HL-60 (cell line): Measurements from ENCODE around the gene SCYL1.

Source experiments
- DNase-seq, 2 experiments: peaks; one replicate each; pipeline ENCODE4 v3.0.0-alpha.2; 2010 to 2020; ENCODE audit warnings: low read depth in 1 of 2, low spot score in 1 of 2
- H3K27ac ChIP-seq: fragments of 250-450 bp; sonication (Bioruptor Pico); replicated peaks from 2 replicates; pipeline ENCODE4 v1.5.1; 2020; ENCODE audit warnings: mild to moderate bottlenecking, moderate library complexity
- H3K27me3 ChIP-seq: fragments of 250-450 bp; sonication (Bioruptor Pico); 2 replicates; pipeline ENCODE4 v1.5.1; 2021; ENCODE audit warnings: mild to moderate bottlenecking, moderate library complexity; ENCODE audit not compliant: insufficient read depth, poor library complexity, severe bottlenecking
- H3K4me3 ChIP-seq: replicated peaks from 2 replicates; pipeline ENCODE4 v1.5.1; 2011; ENCODE audit warnings: mild to moderate bottlenecking, control low read depth, low read length; ENCODE audit not compliant: insufficient read depth
- GABPA ChIP-seq: IDR thresholded peaks from 2 replicates; pipeline ENCODE4 v1.6.1; 2012; ENCODE audit warnings: low read depth
- POLR2AphosphoS5 ChIP-seq: IDR thresholded peaks from 2 replicates; pipeline ENCODE4 v1.6.1; 2012; ENCODE audit warnings: low read depth
- SPI1 ChIP-seq: IDR thresholded peaks from 2 replicates; pipeline ENCODE4 v1.6.1; 2012; ENCODE audit warnings: low read depth, mild to moderate bottlenecking, borderline replicate concordance
- TF ChIP-seq, protein P1 (sequence below): IDR thresholded peaks from one replicate; pipeline ENCODE4 v1.5.1; 2011; ENCODE audit warnings: low read length, control low read depth, inconsistent platforms; ENCODE audit not compliant: insufficient read depth
- TF ChIP-seq, protein P2 (sequence below): IDR thresholded peaks from 2 replicates; pipeline ENCODE4 v1.6.1; 2012; ENCODE audit warnings: low read depth; ENCODE audit not compliant: insufficient replicate concordance

Gene SCYL1

DNA sequence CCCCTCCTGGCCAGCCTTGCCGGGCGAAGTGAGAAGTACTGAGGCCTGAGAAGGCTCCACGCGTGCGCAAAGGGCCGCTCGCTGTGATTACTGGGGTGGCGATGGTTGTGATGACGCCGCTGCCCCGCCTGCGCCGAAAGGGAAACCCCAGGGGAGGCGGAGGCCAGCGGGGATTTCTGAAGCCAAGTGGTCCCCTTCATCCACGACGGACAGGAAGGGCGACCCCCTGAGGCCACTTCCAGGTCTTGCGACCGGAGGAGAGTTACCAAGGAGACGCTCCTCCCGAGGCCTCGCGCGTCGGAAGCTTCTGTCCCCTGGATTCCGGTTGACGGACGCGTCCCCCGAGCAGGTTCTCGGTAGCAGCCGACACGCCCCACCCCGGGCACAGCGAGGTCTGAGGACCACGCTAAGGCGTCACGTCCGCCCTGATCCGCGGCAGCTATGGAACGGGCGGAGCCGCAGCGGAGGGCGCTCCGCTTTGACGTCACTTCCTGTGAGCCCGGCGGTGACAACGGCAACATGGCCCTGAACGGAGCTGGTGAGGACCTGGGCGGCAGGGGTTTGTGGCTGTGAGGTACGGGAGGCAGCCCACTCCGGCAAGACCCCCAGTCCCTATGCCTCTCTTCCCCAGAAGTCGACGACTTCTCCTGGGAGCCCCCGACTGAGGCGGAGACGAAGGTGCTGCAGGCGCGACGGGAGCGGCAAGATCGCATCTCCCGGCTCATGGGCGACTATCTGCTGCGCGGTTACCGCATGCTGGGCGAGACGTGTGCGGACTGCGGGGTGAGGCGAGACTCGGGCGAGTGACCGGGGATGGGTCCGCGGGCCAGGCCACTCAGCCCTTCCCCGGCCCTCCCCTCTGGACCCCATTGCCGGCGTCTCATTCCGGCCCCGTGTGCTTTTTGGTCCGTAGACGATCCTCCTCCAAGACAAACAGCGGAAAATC is 45.4 kb downstream of the SCYL1 start, which contains the start of gene ZNRD2:
ZNRD2 (plus strand) TSS at position 505 of the 946 bp plus-strand sequence; CDS start at position 520, 15 bp downstream.
- H3K27ac ChIP-seq, result peak within 1 kb of the TSS; percentile 72
- H3K4me3 ChIP-seq, result peak within 1 kb of the TSS; percentile 100
- peak; percentile 98 to 99 for DNase-seq
- TF ChIP-seq SPI1, result no peak
- TF ChIP-seq POLR2AphosphoS5, result peak; percentile 48
- TF ChIP-seq, protein P1, sequence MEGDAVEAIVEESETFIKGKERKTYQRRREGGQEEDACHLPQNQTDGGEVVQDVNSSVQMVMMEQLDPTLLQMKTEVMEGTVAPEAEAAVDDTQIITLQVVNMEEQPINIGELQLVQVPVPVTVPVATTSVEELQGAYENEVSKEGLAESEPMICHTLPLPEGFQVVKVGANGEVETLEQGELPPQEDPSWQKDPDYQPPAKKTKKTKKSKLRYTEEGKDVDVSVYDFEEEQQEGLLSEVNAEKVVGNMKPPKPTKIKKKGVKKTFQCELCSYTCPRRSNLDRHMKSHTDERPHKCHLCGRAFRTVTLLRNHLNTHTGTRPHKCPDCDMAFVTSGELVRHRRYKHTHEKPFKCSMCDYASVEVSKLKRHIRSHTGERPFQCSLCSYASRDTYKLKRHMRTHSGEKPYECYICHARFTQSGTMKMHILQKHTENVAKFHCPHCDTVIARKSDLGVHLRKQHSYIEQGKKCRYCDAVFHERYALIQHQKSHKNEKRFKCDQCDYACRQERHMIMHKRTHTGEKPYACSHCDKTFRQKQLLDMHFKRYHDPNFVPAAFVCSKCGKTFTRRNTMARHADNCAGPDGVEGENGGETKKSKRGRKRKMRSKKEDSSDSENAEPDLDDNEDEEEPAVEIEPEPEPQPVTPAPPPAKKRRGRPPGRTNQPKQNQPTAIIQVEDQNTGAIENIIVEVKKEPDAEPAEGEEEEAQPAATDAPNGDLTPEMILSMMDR, result peak; percentile 15
- TF ChIP-seq, protein P2, sequence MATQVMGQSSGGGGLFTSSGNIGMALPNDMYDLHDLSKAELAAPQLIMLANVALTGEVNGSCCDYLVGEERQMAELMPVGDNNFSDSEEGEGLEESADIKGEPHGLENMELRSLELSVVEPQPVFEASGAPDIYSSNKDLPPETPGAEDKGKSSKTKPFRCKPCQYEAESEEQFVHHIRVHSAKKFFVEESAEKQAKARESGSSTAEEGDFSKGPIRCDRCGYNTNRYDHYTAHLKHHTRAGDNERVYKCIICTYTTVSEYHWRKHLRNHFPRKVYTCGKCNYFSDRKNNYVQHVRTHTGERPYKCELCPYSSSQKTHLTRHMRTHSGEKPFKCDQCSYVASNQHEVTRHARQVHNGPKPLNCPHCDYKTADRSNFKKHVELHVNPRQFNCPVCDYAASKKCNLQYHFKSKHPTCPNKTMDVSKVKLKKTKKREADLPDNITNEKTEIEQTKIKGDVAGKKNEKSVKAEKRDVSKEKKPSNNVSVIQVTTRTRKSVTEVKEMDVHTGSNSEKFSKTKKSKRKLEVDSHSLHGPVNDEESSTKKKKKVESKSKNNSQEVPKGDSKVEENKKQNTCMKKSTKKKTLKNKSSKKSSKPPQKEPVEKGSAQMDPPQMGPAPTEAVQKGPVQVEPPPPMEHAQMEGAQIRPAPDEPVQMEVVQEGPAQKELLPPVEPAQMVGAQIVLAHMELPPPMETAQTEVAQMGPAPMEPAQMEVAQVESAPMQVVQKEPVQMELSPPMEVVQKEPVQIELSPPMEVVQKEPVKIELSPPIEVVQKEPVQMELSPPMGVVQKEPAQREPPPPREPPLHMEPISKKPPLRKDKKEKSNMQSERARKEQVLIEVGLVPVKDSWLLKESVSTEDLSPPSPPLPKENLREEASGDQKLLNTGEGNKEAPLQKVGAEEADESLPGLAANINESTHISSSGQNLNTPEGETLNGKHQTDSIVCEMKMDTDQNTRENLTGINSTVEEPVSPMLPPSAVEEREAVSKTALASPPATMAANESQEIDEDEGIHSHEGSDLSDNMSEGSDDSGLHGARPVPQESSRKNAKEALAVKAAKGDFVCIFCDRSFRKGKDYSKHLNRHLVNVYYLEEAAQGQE, result no peak
- peak; percentile 94 for TF ChIP-seq GABPA
- H3K27me3 ChIP-seq, result no peaks in the 10 kb centered on the region

DNA sequence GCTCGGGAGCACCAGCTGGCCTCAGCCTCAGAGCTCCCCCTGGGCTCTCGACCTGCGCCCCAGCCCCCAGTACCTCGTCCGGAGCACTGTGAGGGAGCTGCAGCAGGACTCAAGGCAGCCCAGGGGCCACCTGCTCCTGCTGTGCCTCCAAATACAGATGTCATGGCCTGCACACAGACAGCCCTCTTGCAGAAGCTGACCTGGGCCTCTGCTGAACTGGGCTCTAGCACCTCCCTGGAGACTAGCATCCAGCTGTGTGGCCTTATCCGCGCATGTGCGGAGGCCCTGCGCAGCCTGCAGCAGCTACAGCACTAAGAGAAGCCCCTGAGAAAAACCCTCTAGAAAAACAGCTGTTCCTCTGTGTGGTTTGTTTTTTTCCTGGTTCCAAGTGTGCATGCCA is 46.5 kb downstream of the SCYL1 start:
- Histone ChIP-seq H3K27ac (peak overlapping the region; percentile 52; the same call in 1 of the 2 replicates), H3K27me3 (no peaks in the 10 kb centered on the region), H3K4me3 (peak overlapping the region; percentile 100)
- TF ChIP-seq GABPA (no peak), SPI1 (no peak), POLR2AphosphoS5 (no peak)
- TF ChIP-seq, protein P2, result no peak
- TF ChIP-seq, protein P1, result no peak
- DNase-seq, result no peak

DNA sequence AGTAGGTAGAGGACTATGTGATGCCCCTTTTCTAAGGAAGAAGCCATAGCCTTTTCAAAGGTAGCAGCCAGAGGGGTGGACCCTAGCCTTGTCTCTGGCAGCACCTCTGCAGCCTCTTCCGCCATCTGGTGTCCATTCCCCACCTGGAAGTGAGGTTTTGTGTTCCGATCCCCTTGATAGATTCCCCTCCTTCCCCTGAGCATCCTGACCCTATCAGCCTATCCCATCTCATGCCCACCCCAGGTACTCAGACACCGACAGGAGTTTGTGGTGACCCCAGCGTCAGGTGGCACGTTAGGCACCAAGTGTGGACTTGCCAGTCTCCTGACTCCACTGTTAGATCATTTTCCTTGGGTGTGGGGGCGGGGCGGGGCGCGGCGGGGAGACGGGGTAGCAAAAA is 47.1 kb downstream of the SCYL1 start:
- peak overlapping the region; percentile 52 for H3K27ac ChIP-seq
- peak in 1 of 2 experiments; percentile 55 for DNase-seq
- no peaks in the 10 kb centered on the region for H3K27me3 ChIP-seq
- TF ChIP-seq, protein P1, result peak; percentile 7
- TF ChIP-seq, protein P2, result no peak
- H3K4me3 ChIP-seq, result peak overlapping the region; percentile 100
